Measurements from ENCODE around the gene FBXO42. TPM values are rescaled to one million over a fixed set of nuclear protein-coding genes. Genes with fewer than 3 reads are reported as not detected.
A peak's percentile ranks its signal among the peaks of the same experiment; 100 is the strongest.

The FBXO42 gene
- total RNA-seq, 1 donor from 2014 or later, result 25.6 TPM

- peaks cover 19% of the 10 kb centered on the region for H3K27me3 ChIP-seq (ENCODE audit: insufficient read depth, low read length)
- no peak overlapping the region for H3K4me2 ChIP-seq (ENCODE audit: low read length)
- Mint-ChIP-seq H3K9me3 (ENCODE audit: unreplicated experiment) (peaks cover 4% of the 10 kb centered on the region), H3K36me3 (ENCODE audit: low read depth, unreplicated experiment) (peaks cover 3% of the 10 kb centered on the region), H3K27ac (ENCODE audit: unreplicated experiment) (no peak overlapping the region), H3K4me1 (ENCODE audit: low read depth, unreplicated experiment) (peaks cover 6% of the 10 kb centered on the region), H3K4me3 (ENCODE audit: unreplicated experiment) (no peak overlapping the region), H3K27me3 (ENCODE audit: low read depth, unreplicated experiment) (peaks cover 29% of the 10 kb centered on the region)
- H2AFZ ChIP-seq (ENCODE audit: low read depth, low read length), result peak overlapping the region; percentile 29
- H3K4me1 ChIP-seq (ENCODE audit: insufficient read depth, low read length), result peaks cover 22% of the 10 kb centered on the region
- TF ChIP-seq CTCF (IDR thresholded peaks at IDR 0.05; ENCODE audit: insufficient read depth, low read depth, low read length), result no peak
- H3K27ac ChIP-seq (ENCODE audit: low read depth, low read length), result no peak overlapping the region
- H3K9ac ChIP-seq (ENCODE audit: low read length), result no peak overlapping the region
- no peaks in the 10 kb centered on the region for H4K20me1 ChIP-seq (ENCODE audit: insufficient read depth, low read length)
- DNase-seq (ENCODE audit: low read depth) (no peak), FAIRE-seq (no peak)
- H3K9me3 ChIP-seq (ENCODE audit: insufficient read depth, low read depth, low read length), result peaks cover under 1% of the 10 kb centered on the region
- no peak overlapping the region for H3K4me3 ChIP-seq (ENCODE audit: insufficient read depth, low read depth, low read length)
- no peaks in the 10 kb centered on the region for H3K79me2 ChIP-seq (ENCODE audit: insufficient read depth, low read length)
- no peaks in the 10 kb centered on the region for H3K36me3 ChIP-seq (ENCODE audit: insufficient read depth, low read length)
Observed at GRCh38 chr1:16231331-16232315, 120.7 kb downstream of the FBXO42 start.

GRCh38 chr1:16230744-16231143, 121.5 kb downstream of the FBXO42 start:
- TF ChIP-seq EZH2 (IDR thresholded peaks at IDR 0.05; ENCODE audit: insufficient read depth, low read length) (no peak), CTCF (IDR thresholded peaks at IDR 0.05; ENCODE audit: insufficient read depth, low read depth, low read length) (no peak)
- peaks cover 6% of the 10 kb centered on the region for H3K9me3 ChIP-seq (ENCODE audit: insufficient read depth, low read depth, low read length)
- H3K4me1 ChIP-seq (ENCODE audit: insufficient read depth, low read length), result peaks cover 14% of the 10 kb centered on the region
- H4K20me1 ChIP-seq (ENCODE audit: insufficient read depth, low read length), result no peaks in the 10 kb centered on the region
- Mint-ChIP-seq H3K9me3 (ENCODE audit: unreplicated experiment) (peaks cover 7% of the 10 kb centered on the region), H3K36me3 (ENCODE audit: low read depth, unreplicated experiment) (peaks cover 3% of the 10 kb centered on the region), H3K4me3 (ENCODE audit: unreplicated experiment) (no peak overlapping the region), H3K27ac (ENCODE audit: unreplicated experiment) (no peak overlapping the region), H3K27me3 (ENCODE audit: low read depth, unreplicated experiment) (peaks cover 37% of the 10 kb centered on the region), H3K4me1 (ENCODE audit: low read depth, unreplicated experiment) (no peaks in the 10 kb centered on the region)
- no peak overlapping the region for H2AFZ ChIP-seq (ENCODE audit: low read depth, low read length)
- FAIRE-seq (no peak), DNase-seq (ENCODE audit: low read depth) (no peak)
- H3K9ac ChIP-seq (ENCODE audit: low read length), result no peak overlapping the region
- H3K36me3 ChIP-seq (ENCODE audit: insufficient read depth, low read length), result no peaks in the 10 kb centered on the region
- no peak overlapping the region for H3K4me3 ChIP-seq (ENCODE audit: insufficient read depth, low read depth, low read length)
- no peaks in the 10 kb centered on the region for H3K79me2 ChIP-seq (ENCODE audit: insufficient read depth, low read length)
- peaks cover 25% of the 10 kb centered on the region for H3K27me3 ChIP-seq (ENCODE audit: insufficient read depth, low read length)
- no peak overlapping the region for H3K4me2 ChIP-seq (ENCODE audit: low read length)
- H3K27ac ChIP-seq (ENCODE audit: low read depth, low read length), result no peak overlapping the region

Data from astrocyte (in vitro differentiated cells and primary cell).